ENCODE data around the gene DEFB128.

The DEFB128 gene

DNA sequence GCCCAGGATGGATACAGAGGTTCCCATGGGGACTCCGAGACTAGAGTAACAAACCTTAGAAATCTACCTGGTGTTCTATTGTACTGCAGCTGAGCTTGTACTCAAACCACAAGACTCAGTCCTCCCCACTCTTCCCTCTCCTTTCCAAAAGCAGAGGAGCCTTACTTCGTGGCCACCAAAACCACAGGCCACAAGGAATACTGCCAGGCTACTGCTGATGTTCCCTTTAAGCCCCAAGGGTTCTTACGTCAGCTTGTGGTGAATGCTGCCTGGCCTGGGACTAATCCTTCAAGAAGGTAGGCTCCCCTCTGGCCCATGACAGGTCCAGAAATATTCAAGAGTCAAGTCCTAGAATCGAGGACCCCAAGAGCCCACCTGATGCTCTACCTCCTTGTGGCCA is 10.5 kb upstream of the DEFB128 start:
- H3K9me3 Mint-ChIP-seq = no peaks in the 10 kb centered on the region
- H3K4me1 Mint-ChIP-seq = no peaks in the 10 kb centered on the region
- peaks cover 2% of the 10 kb centered on the region for H3K36me3 Mint-ChIP-seq
- no peak overlapping the region for H3K27ac Mint-ChIP-seq
- H3K4me3 Mint-ChIP-seq = no peak overlapping the region
- peaks cover 5% of the 10 kb centered on the region for H3K27me3 Mint-ChIP-seq

- Mint-ChIP-seq H3K4me1 (no peaks in the 10 kb centered on the region), H3K4me3 (no peak overlapping the region), H3K27me3 (no peaks in the 10 kb centered on the region), H3K36me3 (peaks cover 2% of the 10 kb centered on the region), H3K9me3 (no peaks in the 10 kb centered on the region), H3K27ac (no peak overlapping the region)
Observed at GRCh38 chr20:198225-198624, 8.7 kb upstream of the DEFB128 start.

- Mint-ChIP-seq H3K4me1 (no peaks in the 10 kb centered on the region), H3K4me3 (no peak overlapping the region), H3K27me3 (peaks cover 43% of the 10 kb centered on the region)
Observed at GRCh38 chr20:187733-188132, 1.8 kb downstream of the DEFB128 start.

DNA sequence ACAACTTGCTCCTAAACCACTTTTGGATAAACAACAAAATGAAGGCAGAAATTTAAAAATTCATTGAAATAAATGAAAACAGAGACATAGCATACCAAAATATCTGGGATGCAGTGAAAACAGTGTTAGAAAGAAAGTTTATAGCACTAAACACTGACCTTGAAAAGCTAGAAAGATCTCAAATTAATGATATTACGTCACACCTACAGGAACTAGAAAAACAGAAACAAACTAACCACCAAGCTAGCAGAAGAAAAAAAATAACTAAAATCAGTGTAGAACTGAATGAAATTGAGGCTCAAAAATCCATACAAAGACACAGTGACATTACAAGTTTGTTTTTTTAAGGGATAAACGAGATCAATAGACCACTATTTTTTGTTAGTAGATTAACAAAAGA is 5.2 kb downstream of the DEFB128 start:
- Mint-ChIP-seq H3K36me3 (peaks cover 5% of the 10 kb centered on the region), H3K27me3 (peaks cover 53% of the 10 kb centered on the region)

More at GRCh38 chr20:187733-188132, 1.8 kb downstream of the DEFB128 start:
- Mint-ChIP-seq H3K36me3 (peaks cover 9% of the 10 kb centered on the region), H3K9me3 (peaks cover 22% of the 10 kb centered on the region), H3K27ac (no peak overlapping the region)

DNA sequence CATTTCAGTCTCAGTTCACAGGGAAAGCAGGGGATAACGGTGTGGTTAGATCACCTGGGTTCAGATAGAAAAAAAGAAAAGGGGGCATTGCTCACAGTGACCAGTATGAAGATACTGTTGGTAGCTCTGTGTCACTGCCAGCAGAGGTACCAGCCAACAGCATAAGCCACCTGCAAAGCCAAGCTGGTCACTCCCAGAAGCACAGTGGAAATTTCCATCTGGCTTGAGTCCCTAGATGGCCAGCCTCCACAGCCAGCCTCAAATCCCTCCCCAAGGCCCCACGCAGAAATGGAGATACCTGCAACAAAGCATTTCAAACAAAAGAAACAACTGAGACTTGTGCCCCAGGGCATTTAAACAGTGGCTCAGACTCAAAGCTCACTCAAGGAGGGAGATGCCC is 20.6 kb downstream of the DEFB128 start:
- no peaks in the 10 kb centered on the region for H3K36me3 Mint-ChIP-seq
- H3K9me3 Mint-ChIP-seq = no peaks in the 10 kb centered on the region
- H3K27me3 Mint-ChIP-seq = peaks cover 4% of the 10 kb centered on the region
- no peak overlapping the region for H3K4me3 Mint-ChIP-seq
- no peak overlapping the region for H3K27ac Mint-ChIP-seq
- H3K4me1 Mint-ChIP-seq = no peaks in the 10 kb centered on the region

More for the DNA sequence above, 5.2 kb downstream of the DEFB128 start:
- Mint-ChIP-seq H3K9me3 (peaks cover 18% of the 10 kb centered on the region), H3K4me1 (no peaks in the 10 kb centered on the region), H3K27ac (no peak overlapping the region), H3K4me3 (no peak overlapping the region)

DNA sequence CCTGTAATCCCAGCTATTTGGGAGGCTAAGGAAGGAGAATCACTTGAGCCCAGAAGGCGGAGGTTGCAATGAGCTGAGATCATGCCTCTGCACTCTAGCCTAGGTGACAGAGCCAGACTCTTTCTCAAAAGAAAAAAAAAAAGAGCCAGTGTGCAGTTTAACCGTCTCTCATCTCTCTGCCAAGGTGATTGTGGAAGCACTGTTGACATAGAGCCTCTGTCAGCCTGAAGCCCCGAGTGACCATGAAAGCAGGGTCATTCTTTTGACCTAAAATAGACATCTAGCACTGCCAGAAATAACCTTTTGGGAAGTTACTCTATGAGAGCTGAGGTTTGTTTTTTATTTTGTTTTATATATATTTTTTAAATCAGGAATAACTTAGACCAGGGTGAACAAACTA is 24.9 kb downstream of the DEFB128 start:
- H3K9me3 Mint-ChIP-seq = no peaks in the 10 kb centered on the region
- H3K36me3 Mint-ChIP-seq = no peaks in the 10 kb centered on the region
- no peak overlapping the region for H3K27ac Mint-ChIP-seq
- no peaks in the 10 kb centered on the region for H3K4me1 Mint-ChIP-seq
- H3K4me3 Mint-ChIP-seq = no peak overlapping the region
- peaks cover 9% of the 10 kb centered on the region for H3K27me3 Mint-ChIP-seq

GRCh38 chr20:157154-157553 is 32.4 kb downstream of the DEFB128 start, which contains the start of gene DEFB127:
Gene DEFB127, plus strand, starts transcription at chr20:157454. Its CDS starts 91 bp downstream, at chr20:157545.
- peaks cover 25% of the 10 kb centered on the region for H3K27me3 Mint-ChIP-seq
- H3K36me3 Mint-ChIP-seq = no peaks in the 10 kb centered on the region
- no peaks in the 10 kb centered on the region for H3K4me1 Mint-ChIP-seq
- H3K9me3 Mint-ChIP-seq = no peaks in the 10 kb centered on the region
- H3K4me3 Mint-ChIP-seq = no peak within 1 kb of the TSS
- H3K27ac Mint-ChIP-seq = no peak within 1 kb of the TSS

DNA sequence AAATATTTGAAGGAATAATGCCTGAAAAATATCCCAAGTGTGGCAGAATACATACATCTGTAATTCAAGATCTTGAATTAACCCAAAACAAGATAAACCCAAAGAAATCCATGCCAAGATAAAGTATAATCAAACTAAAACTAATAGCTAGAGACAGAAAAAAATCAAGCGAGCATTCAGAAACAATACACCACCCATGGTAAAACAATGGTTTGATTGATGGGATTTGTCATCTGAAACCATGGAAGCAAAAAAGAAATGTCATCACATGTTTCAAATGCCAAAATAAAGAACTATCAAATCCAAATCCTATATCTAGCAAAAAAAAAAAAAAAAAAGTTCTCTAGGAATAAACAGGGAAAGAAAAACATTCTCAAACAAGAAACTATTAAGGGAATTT is 37.4 kb downstream of the DEFB128 start:
- Mint-ChIP-seq H3K27ac (no peak overlapping the region), H3K9me3 (no peaks in the 10 kb centered on the region), H3K36me3 (no peaks in the 10 kb centered on the region), H3K27me3 (peaks cover 16% of the 10 kb centered on the region), H3K4me1 (no peaks in the 10 kb centered on the region), H3K4me3 (no peak overlapping the region)

GRCh38 chr20:145877-146276 is 43.6 kb downstream of the DEFB128 start:
- H3K4me1 Mint-ChIP-seq = no peaks in the 10 kb centered on the region
- peaks cover 11% of the 10 kb centered on the region for H3K27me3 Mint-ChIP-seq
- no peaks in the 10 kb centered on the region for H3K36me3 Mint-ChIP-seq
- no peak overlapping the region for H3K27ac Mint-ChIP-seq
- H3K9me3 Mint-ChIP-seq = no peaks in the 10 kb centered on the region
- H3K4me3 Mint-ChIP-seq = no peak overlapping the region

GRCh38 chr20:142290-142689 is 47.2 kb downstream of the DEFB128 start, which contains the start of gene DEFB126:
Gene DEFB126, plus strand, starts transcription at chr20:142590. Its CDS starts 39 bp downstream, at chr20:142629.
- Mint-ChIP-seq H3K36me3 (no peaks in the 10 kb centered on the region), H3K27ac (no peak within 1 kb of the TSS), H3K27me3 (peaks cover 38% of the 10 kb centered on the region), H3K4me3 (no peak within 1 kb of the TSS), H3K4me1 (no peaks in the 10 kb centered on the region), H3K9me3 (no peaks in the 10 kb centered on the region)
